ENCODE measurements around the gene SLC12A7. TPM values are rescaled to one million over a fixed set of nuclear protein-coding genes. Genes with fewer than 3 reads are reported as not detected.

Gene SLC12A7
- total and polyA plus RNA-seq, 2 of the 13 experiments (the other 11 are each of a cell fraction or from before 2014, with no cell fraction given), result 14.0 to 18.5 TPM

DNA sequence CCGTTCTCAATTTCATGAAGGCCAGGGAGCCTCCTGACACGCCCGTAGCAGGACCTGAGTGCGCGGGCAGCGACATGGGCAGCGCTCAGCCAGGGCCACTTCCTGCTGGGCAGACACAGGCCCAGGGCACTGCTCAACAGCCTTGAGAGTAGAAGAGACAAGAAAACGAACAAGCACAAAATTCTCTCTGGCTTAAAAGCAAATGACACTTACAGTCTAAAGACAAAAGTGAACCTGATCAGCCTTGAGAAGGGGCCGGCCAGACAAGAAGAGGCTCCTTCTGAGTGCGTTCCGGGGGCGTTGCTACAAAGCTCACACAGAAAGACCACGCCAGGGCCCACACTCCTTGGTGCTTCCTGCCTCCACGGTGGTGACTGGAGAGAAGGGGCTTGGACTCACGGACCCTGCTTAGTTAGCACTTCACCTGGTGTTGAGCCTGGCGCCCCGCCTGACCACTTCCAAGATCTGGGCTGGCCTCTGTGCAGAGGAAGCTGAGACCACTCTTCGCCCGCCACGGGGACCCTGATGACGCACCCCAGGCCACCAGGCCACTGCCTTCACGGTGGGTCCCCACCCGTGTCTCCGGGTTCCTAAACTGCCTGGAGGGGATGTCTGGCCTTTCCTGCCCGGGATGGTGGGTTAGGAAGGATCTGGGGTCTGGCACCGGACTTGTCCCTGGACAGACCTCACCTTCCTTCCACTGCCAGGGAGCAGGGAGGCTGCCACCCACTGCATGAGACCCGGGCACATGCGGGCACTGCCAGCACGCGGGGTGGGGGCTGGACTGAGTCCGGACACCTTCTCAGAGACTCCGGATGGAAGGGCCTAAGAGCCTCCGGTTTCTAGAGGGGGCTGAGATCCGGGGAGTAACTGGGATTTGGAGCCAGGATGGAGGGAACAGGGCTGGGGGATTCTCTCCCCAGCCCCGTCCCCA lies 1.3 kb downstream of the SLC12A7 start (continued):
- TF ChIP-seq, protein P1, sequence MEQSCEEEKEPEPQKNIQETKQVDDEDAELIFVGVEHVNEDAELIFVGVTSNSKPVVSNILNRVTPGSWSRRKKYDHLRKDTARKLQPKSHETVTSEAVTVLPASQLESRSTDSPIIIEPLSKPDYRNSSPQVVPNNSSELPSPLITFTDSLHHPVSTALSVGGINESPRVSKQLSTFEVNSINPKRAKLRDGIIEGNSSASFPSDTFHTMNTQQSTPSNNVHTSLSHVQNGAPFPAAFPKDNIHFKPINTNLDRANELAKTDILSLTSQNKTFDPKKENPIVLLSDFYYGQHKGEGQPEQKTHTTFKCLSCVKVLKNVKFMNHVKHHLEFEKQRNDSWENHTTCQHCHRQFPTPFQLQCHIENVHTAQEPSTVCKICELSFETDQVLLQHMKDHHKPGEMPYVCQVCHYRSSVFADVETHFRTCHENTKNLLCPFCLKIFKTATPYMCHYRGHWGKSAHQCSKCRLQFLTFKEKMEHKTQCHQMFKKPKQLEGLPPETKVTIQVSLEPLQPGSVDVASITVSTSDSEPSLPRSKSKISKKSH (CRISPR knock-in tag; IDR thresholded peaks at IDR 0.05; ENCODE audit: borderline replicate concordance), result peak; percentile 36; the same call in 1 of the 2 replicates
- TF ChIP-seq, protein P2, sequence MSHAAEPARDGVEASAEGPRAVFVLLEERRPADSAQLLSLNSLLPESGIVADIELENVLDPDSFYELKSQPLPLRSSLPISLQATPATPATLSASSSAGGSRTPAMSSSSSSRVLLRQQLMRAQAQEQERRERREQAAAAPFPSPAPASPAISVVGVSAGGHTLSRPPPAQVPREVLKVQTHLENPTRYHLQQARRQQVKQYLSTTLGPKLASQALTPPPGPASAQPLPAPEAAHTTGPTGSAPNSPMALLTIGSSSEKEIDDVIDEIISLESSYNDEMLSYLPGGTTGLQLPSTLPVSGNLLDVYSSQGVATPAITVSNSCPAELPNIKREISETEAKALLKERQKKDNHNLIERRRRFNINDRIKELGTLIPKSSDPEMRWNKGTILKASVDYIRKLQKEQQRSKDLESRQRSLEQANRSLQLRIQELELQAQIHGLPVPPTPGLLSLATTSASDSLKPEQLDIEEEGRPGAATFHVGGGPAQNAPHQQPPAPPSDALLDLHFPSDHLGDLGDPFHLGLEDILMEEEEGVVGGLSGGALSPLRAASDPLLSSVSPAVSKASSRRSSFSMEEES (CRISPR knock-in tag; IDR thresholded peaks at IDR 0.05), result no peak
- TF ChIP-seq ZNF777 (CRISPR knock-in tag; IDR thresholded peaks at IDR 0.05) (no peak), SP4 (CRISPR knock-in tag; IDR thresholded peaks at IDR 0.05) (no peak), JDP2 (CRISPR knock-in tag; IDR thresholded peaks at IDR 0.05; ENCODE audit: borderline replicate concordance) (no peak), MIER2 (CRISPR knock-in tag; IDR thresholded peaks at IDR 0.05) (no peak), SNAI1 (CRISPR knock-in tag; IDR thresholded peaks at IDR 0.05; ENCODE audit: borderline replicate concordance) (0 out of 2 replicates have a peak, but pooled peaks have one; percentile 32), ZNF605 (CRISPR knock-in tag; IDR thresholded peaks at IDR 0.05) (no peak), ARNT2 (CRISPR knock-in tag; IDR thresholded peaks at IDR 0.05; ENCODE audit: low read depth) (no peak), ERF (CRISPR knock-in tag; IDR thresholded peaks at IDR 0.05) (no peak), MYNN (CRISPR knock-in tag; IDR thresholded peaks at IDR 0.05; ENCODE audit: low read depth) (no peak), CC2D1A (CRISPR knock-in tag; IDR thresholded peaks at IDR 0.05) (no peak), PHF5A (CRISPR knock-in tag; IDR thresholded peaks at IDR 0.05; ENCODE audit: low read depth, unreplicated experiment) (no peak), NONO (IDR thresholded peaks at IDR 0.05) (no peak), NONO (CRISPR knock-in tag; conservative IDR thresholded peaks at IDR 0.05) (no peak), MTA1 (CRISPR knock-in tag; IDR thresholded peaks at IDR 0.05; ENCODE audit: borderline replicate concordance) (peak; percentile 65; the same call in 1 of the 2 replicates), ZNF674 (CRISPR knock-in tag; IDR thresholded peaks at IDR 0.05; ENCODE audit: low read depth) (no peak), ZNF274 (CRISPR knock-in tag; IDR thresholded peaks at IDR 0.05) (peak; percentile 34; the same call in 1 of the 2 replicates)
- TF ChIP-seq, protein P3, sequence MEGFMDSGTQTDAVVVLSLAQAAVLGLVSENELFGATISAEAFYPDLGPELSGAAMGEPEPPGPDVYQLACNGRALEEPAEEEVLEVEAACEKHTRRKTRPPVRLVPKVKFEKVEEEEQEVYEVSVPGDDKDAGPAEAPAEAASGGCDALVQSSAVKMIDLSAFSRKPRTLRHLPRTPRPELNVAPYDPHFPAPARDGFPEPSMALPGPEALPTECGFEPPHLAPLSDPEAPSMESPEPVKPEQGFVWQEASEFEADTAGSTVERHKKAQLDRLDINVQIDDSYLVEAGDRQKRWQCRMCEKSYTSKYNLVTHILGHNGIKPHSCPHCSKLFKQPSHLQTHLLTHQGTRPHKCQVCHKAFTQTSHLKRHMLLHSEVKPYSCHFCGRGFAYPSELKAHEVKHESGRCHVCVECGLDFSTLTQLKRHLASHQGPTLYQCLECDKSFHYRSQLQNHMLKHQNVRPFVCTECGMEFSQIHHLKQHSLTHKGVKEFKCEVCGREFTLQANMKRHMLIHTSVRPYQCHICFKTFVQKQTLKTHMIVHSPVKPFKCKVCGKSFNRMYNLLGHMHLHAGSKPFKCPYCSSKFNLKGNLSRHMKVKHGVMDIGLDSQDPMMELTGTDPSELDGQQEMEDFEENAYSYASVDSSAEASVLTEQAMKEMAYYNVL (CRISPR knock-in tag; IDR thresholded peaks at IDR 0.05; ENCODE audit: borderline replicate concordance), result no peak
- TF ChIP-seq, protein P4, sequence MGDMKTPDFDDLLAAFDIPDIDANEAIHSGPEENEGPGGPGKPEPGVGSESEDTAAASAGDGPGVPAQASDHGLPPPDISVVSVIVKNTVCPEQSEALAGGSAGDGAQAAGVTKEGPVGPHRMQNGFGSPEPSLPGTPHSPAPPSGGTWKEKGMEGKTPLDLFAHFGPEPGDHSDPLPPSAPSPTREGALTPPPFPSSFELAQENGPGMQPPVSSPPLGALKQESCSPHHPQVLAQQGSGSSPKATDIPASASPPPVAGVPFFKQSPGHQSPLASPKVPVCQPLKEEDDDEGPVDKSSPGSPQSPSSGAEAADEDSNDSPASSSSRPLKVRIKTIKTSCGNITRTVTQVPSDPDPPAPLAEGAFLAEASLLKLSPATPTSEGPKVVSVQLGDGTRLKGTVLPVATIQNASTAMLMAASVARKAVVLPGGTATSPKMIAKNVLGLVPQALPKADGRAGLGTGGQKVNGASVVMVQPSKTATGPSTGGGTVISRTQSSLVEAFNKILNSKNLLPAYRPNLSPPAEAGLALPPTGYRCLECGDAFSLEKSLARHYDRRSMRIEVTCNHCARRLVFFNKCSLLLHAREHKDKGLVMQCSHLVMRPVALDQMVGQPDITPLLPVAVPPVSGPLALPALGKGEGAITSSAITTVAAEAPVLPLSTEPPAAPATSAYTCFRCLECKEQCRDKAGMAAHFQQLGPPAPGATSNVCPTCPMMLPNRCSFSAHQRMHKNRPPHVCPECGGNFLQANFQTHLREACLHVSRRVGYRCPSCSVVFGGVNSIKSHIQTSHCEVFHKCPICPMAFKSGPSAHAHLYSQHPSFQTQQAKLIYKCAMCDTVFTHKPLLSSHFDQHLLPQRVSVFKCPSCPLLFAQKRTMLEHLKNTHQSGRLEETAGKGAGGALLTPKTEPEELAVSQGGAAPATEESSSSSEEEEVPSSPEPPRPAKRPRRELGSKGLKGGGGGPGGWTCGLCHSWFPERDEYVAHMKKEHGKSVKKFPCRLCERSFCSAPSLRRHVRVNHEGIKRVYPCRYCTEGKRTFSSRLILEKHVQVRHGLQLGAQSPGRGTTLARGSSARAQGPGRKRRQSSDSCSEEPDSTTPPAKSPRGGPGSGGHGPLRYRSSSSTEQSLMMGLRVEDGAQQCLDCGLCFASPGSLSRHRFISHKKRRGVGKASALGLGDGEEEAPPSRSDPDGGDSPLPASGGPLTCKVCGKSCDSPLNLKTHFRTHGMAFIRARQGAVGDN (CRISPR knock-in tag; IDR thresholded peaks at IDR 0.05), result peak; percentile 36
